Astrocyte of the spinal cord (primary cell): ENCODE results near the gene DHRS9.
A peak's percentile ranks its signal among the peaks of the same experiment; 100 is the strongest.

ENCODE experiments used
- DNase-seq: peaks from one replicate; pipeline ENCODE4 v3.0.0; 2011; ENCODE audit warnings: low read depth, low spot score
- H3K4me3 ChIP-seq: 2 replicates; pipeline ENCODE4 v1.5.1; 2011; ENCODE audit warnings: low read depth, mild to moderate bottlenecking, low read length, moderate library complexity
- CTCF ChIP-seq: IDR thresholded peaks from 2 replicates; pipeline ENCODE4 v1.5.1; 2012; ENCODE audit warnings: low read depth, mild to moderate bottlenecking, low read length, inconsistent platforms
- in situ Hi-C: cut with HindIII; loops from 2 replicates; pipeline ENCODE4 v1.10.0; 2017; ENCODE audit warnings: low sequenced_read_pairs

The DHRS9 gene

GRCh38 chr2:169073211-169073962, 4.0 kb downstream of the DHRS9 start:
- TF ChIP-seq CTCF, result no peak
- in situ Hi-C loops, result no loop called here
- DNase-seq, result no peak
- H3K4me3 ChIP-seq, result no peak overlapping the region

GRCh38 chr2:169073963-169074751, 4.8 kb downstream of the DHRS9 start:
- no peak overlapping the region for H3K4me3 ChIP-seq
- in situ Hi-C loops, result no loop called here
- peak; percentile 27 for DNase-seq
- TF ChIP-seq CTCF, result no peak

GRCh38 chr2:169077674-169078240, 8.4 kb downstream of the DHRS9 start:
- no peak overlapping the region for H3K4me3 ChIP-seq
- no peak for DNase-seq
- TF ChIP-seq CTCF, result no peak
- in situ Hi-C loops, result no loop called here

- DNase-seq, result peak; percentile 33
- no peak overlapping the region for H3K4me3 ChIP-seq
- no peak for TF ChIP-seq CTCF
- in situ Hi-C loops, result no loop called here
Measured at GRCh38 chr2:169080250-169081069, 11.1 kb downstream of the DHRS9 start.

- TF ChIP-seq CTCF, result no peak
- in situ Hi-C loops, result no loop called here
- no peak for DNase-seq
- H3K4me3 ChIP-seq, result no peak overlapping the region
Measured at GRCh38 chr2:169081551-169081950, 12.2 kb downstream of the DHRS9 start.

GRCh38 chr2:169082995-169083394, 13.6 kb downstream of the DHRS9 start:
- no peak for DNase-seq
- in situ Hi-C loops, result no loop called here
- H3K4me3 ChIP-seq, result no peak overlapping the region
- no peak for TF ChIP-seq CTCF
